ENCODE data around the gene SH2D3A. TPM values are rescaled to one million over a fixed set of nuclear protein-coding genes. Genes with fewer than 3 reads are reported as not detected.

SH2D3A gene
- total and polyA plus RNA-seq, 2 of the 8 experiments (the other 6 are each of a cell fraction or from before 2014, with no cell fraction given), result 14.5 to 22.1 TPM

DNA sequence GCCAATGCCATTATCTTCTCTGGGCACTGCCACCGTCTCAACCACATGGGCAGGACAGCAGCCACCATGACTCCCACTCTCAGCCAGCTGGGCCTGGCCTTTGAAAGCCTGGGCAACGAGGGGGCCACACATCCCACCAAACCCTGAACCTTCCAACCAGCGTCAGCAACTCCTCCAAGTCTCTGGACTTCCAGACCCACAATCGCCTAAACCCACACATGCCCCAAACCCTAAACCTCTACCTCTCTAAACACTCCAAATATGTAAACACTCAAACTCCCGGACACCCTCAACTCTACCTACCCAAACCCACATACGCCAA, 47.7 kb downstream of the SH2D3A start:
- ChIA-PET CTCF (ENCODE audit: partially characterized antibody) (interaction anchor here (7.2 kb wide), 1 partner anchor 18 kb away, joined by 31 read pairs; the partner anchor contains the start of gene GPR108), POLR2A (ENCODE audit: partially characterized antibody) (no interaction called here)
- no peaks in the 10 kb centered on the region for H3K9me3 ChIP-seq (ENCODE audit: insufficient read depth in 2 of 2, low read depth in 1 of 2, low read length in 1 of 2)
- no peak overlapping the region for H3K27ac ChIP-seq (ENCODE audit: low read depth, low read length)
- H2BK15ac ChIP-seq (ENCODE audit: low read length), result peak overlapping the region; percentile 53; the same call in 1 of the 2 replicates
- no peak overlapping the region for H2BK120ac ChIP-seq (replicated peaks; ENCODE audit: low read depth, low read length)
- no peak overlapping the region for H2BK20ac ChIP-seq (ENCODE audit: low read length)
- no peaks in the 10 kb centered on the region for H3K79me1 ChIP-seq (ENCODE audit: low read depth, low read length)
- H2BK12ac ChIP-seq (ENCODE audit: low read depth, low read length), result peak overlapping the region; percentile 90; the same call in 1 of the 2 replicates
- H3K14ac ChIP-seq (ENCODE audit: insufficient read length), result no peak overlapping the region
- H3K4ac ChIP-seq (replicated peaks; ENCODE audit: insufficient read length, low read depth, low read length), result no peak overlapping the region
- TF ChIP-seq, protein P1, sequence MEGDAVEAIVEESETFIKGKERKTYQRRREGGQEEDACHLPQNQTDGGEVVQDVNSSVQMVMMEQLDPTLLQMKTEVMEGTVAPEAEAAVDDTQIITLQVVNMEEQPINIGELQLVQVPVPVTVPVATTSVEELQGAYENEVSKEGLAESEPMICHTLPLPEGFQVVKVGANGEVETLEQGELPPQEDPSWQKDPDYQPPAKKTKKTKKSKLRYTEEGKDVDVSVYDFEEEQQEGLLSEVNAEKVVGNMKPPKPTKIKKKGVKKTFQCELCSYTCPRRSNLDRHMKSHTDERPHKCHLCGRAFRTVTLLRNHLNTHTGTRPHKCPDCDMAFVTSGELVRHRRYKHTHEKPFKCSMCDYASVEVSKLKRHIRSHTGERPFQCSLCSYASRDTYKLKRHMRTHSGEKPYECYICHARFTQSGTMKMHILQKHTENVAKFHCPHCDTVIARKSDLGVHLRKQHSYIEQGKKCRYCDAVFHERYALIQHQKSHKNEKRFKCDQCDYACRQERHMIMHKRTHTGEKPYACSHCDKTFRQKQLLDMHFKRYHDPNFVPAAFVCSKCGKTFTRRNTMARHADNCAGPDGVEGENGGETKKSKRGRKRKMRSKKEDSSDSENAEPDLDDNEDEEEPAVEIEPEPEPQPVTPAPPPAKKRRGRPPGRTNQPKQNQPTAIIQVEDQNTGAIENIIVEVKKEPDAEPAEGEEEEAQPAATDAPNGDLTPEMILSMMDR (IDR thresholded peaks at IDR 0.05; ENCODE audit: control extremely low read depth in 1 of 3, insufficient read depth in 1 of 3, low read depth in 1 of 3, low read length in 3 of 3), result no peak
- TF ChIP-seq TCF12 (IDR thresholded peaks at IDR 0.05; ENCODE audit: low read depth, low read length), result no peak
- TF ChIP-seq NANOG (IDR thresholded peaks at IDR 0.05; ENCODE audit: insufficient read depth, low read depth, low read length, poor library complexity, severe bottlenecking), result no peak
- H2AK5ac ChIP-seq (ENCODE audit: low read depth, low read length), result no peak overlapping the region
- H3K18ac ChIP-seq (ENCODE audit: extremely low read depth, low read length), result no peak overlapping the region
- H3K4me3 ChIP-seq (ENCODE audit: extremely low read depth in 1 of 4, insufficient read depth in 2 of 4, low read depth in 3 of 4, low read length in 4 of 4), result no peak overlapping the region
- H3K23me2 ChIP-seq (ENCODE audit: low read depth, low read length), result peaks cover 10% of the 10 kb centered on the region
- peak overlapping the region; percentile 49 for H4K91ac ChIP-seq (replicated peaks; ENCODE audit: insufficient read length, low read length)
- FAIRE-seq (no peak), DNase-seq (ENCODE audit: low read depth in 1 of 2, low spot score in 2 of 2) (no peak)
- no peaks in the 10 kb centered on the region; a peak in 1 of 8 replicates for H3K36me3 ChIP-seq (ENCODE audit: control insufficient read depth in 2 of 4, insufficient read depth in 4 of 4, low read length in 3 of 4)
- H2AFZ ChIP-seq (ENCODE audit: low read length), result no peak overlapping the region
- no peak overlapping the region for H3K23ac ChIP-seq (ENCODE audit: insufficient read length)
- no peaks in the 10 kb centered on the region; a peak in 1 of 4 replicates for H3K79me2 ChIP-seq (ENCODE audit: control insufficient read depth in 1 of 2, insufficient read depth in 2 of 2, low read length in 2 of 2)
- H3K9ac ChIP-seq (replicated peaks in 1 of 4; ENCODE audit: extremely low read depth in 1 of 4, low read depth in 3 of 4, low read length in 3 of 4), result no peak overlapping the region
- H4K20me1 ChIP-seq (replicated peaks in 1 of 2; ENCODE audit: control insufficient read depth in 1 of 2, insufficient read depth in 2 of 2, low read length in 2 of 2), result peaks cover 0 to 6% of the 10 kb centered on the region in 2 experiments
- no peak overlapping the region for H3K4me2 ChIP-seq (ENCODE audit: insufficient read depth in 1 of 2, low read depth in 2 of 2, low read length in 2 of 2)
- no peak overlapping the region for H3K56ac ChIP-seq (replicated peaks; ENCODE audit: insufficient read length, low read depth, low read length)
- peaks cover 0 to 12% (median 5%) of the 10 kb centered on the region in 4 experiments; a peak in 4 of 7 replicates for H3K4me1 ChIP-seq (replicated peaks in 1 of 4; ENCODE audit: control insufficient read depth in 3 of 4, insufficient read depth in 4 of 4, low read length in 3 of 4)
- H3K27me3 ChIP-seq (replicated peaks in 1 of 4; ENCODE audit: control insufficient read depth in 3 of 4, extremely low read depth in 1 of 4, insufficient read depth in 3 of 4, low read length in 3 of 4), result no peaks in the 10 kb centered on the region; a peak in 1 of 7 replicates
- 93 to 100% methylated on average over 2 to 6 of the region's 6 CpGs for WGBS, 2 experiments (ENCODE audit: extremely low coverage in 1 of 2, insufficient coverage in 1 of 2, insufficient read length in 1 of 2, insufficient replicate concordance in 2 of 2, low coverage in 1 of 2, low lambda C conversion rate in 2 of 2, missing lambda C conversion rate in 1 of 2)
- no peak overlapping the region for H4K8ac ChIP-seq (ENCODE audit: extremely low read depth, insufficient read depth, low read length)
- H2BK5ac ChIP-seq (ENCODE audit: low read depth, low read length), result peak overlapping the region; percentile 3; the same call in 1 of the 2 replicates
- H4K5ac ChIP-seq (ENCODE audit: insufficient read length, low read depth, low read length), result no peak overlapping the region

All from H1 (cell line).